ENCODE data around the gene CDK6.
A peak's percentile ranks its signal among the peaks of the same experiment; 100 is the strongest.

CDK6 gene

DNA sequence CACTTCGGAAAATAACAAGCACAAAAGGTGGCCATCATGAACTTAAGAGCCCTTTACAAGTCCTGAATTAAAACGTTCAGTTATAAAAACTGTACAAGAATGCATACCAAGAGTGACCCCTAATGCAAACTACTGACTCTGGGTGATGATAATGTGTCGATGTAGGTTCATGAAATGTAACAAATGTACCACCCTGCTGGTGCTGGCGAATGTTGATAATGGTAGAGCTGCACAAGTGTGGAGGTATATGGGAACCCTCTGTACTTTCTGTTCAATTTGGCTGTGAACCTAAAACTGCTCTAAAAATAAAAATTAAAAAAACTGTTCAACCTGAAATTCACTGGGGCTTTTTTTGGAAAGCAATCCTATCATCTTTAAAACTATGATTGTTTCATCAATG, 249.5 kb downstream of the CDK6 start:
- no peak for DNase-seq (ENCODE audit: low read depth)

DNA sequence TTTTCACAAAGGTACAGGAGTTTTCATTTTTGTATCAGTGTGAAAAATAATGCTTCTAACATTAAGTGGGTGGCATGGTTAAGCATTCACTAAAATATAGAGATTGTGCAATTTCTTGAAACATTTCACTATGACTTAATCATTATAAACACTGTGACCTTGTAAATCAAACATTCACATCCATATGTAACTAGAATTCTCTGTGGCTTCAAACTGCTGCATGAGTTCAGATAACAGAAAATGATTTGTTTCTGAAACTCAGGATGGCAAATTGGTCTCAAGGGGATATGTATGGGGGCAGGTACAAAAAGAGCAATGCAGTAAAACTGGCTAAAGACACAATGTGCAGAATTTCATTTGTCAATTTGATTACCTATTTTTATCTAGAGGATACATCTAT, 250.0 kb downstream of the CDK6 start:
- DNase-seq (ENCODE audit: low read depth), result peak; percentile 31

DNA sequence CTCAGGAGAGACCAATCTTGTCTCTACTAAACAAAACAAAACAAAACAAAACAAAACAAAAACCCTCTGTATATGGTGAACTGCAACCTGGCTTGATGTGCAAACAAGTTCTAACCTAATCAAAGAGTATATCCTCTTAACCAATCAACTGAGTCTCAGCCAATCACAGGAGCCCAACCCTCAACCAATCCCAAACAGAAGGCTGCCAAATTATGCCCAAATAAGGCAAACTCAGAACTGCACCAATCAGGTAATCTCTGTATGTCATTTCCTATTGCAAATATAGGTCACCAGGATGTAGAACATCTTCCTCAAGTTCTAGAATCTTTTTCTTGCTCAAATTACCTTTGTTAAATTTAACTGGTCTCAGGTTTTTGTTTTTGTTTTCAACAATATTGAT, 251.4 kb downstream of the CDK6 start:
- DNase-seq (ENCODE audit: low read depth), result no peak

DNA sequence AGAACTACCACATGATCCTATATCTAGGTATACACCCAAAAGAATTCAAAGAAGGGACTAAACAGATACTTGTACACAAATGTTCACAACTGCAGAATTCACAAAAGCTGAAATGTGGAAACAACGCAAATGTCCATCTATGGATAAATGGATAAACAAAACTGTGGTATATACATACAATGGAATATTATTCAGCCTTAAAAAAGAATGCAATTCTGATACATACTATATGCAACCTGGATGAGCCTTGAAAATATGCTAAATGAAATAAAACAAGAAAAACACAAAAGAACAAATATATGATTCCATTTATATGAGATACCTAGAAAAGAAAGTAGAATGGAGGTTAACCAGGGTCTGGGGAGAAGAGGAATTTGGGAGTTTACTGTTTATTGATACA, 253.4 kb downstream of the CDK6 start:
- DNase-seq (ENCODE audit: low read depth), result no peak

DNA sequence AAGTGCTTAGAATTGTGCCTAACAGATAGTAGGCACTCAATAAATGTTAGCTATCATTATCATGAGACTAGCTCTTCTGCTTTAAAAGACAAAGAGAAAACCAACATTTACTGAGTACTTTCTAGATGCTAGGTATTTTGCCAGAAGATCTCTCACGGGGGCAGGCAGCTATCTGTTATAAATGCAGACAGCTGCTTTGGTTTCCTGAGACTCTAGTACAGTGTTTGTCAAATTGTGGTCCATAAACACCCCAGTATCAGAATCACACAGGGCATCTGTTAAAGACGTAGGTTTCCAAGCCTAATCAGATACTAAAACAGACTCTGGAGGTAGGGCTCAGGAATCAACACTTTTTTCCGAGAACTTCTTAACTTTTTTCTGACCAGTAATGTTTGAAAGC, 260.1 kb downstream of the CDK6 start:
- DNase-seq (ENCODE audit: low read depth), result no peak

DNA sequence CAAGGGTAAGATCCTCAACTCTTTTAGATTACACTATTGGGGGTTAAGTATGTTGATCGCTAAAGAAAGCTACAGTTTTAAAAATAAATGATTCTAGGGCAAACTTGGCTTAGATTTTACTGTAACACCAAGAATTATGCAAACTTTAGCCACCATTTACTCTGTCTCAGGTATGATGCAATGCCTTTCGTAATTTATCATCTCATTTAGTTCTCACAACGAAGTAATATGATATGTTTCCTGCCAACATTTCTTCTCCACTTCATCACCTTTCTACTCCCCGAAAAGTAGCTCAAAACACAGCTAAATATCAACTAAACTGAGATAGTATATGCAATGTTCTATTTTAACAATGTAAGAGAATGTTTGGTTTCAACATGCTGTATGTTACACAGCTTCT, 267.2 kb downstream of the CDK6 start:
- no peak for DNase-seq (ENCODE audit: low read depth)

DNA sequence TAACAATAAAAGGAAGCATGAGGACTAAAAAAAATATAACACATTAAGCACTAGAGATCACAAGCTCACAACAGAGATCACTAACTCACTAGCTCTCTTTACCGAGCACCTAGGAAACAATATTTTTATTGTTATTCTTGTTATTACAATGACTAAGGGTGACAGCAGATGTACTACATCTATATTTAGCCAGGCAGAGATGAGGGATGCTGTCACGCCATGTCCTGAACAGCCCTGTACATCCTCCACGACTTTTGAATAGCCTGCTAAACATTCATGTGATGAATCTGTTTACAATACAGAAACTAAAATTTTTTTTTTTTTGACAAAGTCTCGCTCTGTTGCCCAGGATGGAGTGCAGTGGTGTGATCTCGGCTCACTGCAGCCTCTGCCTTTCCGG, 268.9 kb downstream of the CDK6 start:
- DNase-seq (ENCODE audit: low read depth), result peak; percentile 41

DNA sequence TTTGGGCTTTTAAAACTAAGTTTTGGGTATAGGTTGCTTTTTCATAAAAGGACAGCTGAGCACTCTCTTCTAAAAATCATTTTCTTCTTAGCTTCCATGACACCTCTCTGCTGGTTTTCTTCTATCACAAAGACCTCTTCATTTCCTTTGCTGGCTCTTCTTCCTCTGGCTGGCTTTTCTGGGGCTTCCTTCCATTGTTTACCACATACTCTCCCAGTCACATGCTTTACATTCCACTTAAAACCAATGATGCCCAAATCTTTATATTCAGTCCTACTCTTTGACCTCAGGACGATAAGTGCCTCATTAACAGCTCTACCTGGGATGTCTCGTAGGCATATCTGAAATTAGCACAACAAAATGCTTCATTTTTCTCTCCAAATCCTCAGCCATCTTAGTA, 273.0 kb downstream of the CDK6 start:
- no peak for DNase-seq (ENCODE audit: low read depth)

DNA sequence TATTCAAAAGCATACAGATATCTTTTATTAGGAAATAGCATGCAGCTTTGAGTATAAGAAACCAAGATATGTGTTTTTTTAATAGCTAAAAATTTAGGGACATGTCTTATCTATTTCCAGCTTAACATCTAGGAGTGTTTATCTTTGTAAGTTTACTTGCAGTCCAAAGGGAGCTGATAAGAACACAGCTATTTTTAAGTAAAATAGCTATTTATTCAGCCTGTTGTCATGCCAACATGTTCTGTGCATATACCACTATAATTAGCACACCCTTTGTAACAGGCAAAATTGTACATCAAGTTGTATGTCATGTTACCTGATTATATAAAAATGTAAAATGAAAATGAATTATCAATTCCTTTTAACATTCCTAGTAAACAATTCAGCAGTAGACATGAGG, 275.8 kb downstream of the CDK6 start:
- DNase-seq (ENCODE audit: low read depth), result no peak

DNA sequence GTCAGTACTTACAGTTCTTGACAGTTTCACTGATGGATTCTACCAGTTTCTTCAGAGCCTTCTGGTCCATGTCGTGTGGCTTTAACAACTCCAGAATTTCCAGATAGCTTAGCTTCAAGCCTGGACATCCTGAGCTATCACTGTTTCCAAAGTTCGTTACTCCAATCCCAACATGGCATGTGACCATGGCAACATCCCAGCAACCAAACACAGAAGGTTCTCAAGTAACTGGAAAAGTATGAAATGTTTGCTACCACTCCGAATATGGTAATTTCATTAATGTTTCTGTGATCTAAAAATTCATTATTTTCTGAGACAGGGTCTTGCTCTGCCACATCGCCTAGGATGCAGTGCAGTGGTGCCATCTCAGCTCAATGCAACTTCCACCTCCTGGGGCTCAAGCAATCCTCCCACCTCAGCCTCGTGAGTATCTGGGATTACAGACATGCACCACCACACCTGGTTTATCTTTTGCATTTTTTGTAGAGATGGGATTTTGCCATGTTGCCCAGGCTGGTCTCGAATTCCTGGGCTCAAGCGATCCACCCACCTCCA, 278.5 kb downstream of the CDK6 start:
- peak; percentile 24 for DNase-seq (ENCODE audit: low read depth)

DNA sequence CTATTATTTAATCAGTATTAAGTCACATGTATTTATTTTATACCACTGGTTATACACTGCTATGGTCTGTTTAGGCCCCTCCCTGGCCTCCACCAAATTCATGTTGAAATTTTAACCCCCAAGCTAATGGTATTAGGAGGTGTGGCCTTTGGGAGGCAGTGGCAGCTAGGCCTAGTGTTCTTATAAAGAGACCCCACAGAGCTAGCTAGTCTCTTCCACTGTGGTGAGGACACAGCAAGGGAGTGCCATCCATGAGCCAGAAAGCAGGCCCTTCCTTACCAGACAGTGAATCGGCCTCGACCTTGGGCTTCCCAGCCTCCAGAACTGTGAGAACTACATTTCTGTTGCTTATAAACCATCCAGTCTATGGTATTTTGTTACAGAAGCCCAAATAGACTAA, 279.1 kb downstream of the CDK6 start:
- DNase-seq (ENCODE audit: low read depth), result no peak
